ENCODE results near the gene CAMK2D. TPM values are rescaled to one million over a fixed set of nuclear protein-coding genes. Genes with fewer than 3 reads are reported as not detected.

The CAMK2D gene
- polyA plus RNA-seq, 3 donors: 71.4 to 80.6 (median 79.8) TPM

DNA sequence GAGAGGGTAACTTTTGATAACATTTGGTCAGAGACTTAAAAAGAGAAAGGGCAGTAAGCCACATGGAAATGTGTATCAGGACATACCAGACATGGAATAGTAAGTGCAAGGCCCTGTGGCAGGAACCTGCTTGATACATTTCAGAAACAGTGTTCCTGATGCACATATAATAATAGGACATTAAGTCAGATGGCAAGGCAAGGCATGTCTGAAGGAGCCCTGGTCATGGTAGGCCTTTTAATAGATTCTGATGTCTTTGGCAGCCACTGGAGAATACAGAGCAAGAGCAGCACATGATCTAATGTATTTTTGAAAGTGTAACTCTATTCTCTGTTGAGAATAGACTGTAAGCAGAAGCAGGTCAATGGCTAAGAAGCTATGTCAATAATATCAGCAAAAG, 279.7 kb downstream of the CAMK2D start:
- DNase-seq: no peak

GRCh38 chr4:113480109-113480508, 281.4 kb downstream of the CAMK2D start:
- no peak for DNase-seq

DNA sequence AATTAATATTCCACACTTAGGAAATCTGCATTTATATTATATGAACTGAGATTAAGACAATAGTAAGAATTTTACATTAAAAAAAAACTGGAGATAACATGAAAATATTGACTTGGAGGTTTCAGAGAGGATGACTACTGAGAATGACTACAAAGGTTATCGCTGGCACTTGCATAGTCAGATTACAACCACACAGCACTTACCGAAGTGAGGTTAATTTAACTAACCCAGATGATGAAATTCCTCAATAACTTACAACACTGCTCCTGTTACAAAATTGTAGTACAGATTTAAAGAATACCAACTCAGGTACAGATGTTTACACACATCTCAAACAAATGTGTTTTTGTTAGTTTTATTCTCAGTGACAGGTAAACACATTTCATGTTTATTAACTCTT, 283.5 kb downstream of the CAMK2D start:
- no peak for DNase-seq

DNA sequence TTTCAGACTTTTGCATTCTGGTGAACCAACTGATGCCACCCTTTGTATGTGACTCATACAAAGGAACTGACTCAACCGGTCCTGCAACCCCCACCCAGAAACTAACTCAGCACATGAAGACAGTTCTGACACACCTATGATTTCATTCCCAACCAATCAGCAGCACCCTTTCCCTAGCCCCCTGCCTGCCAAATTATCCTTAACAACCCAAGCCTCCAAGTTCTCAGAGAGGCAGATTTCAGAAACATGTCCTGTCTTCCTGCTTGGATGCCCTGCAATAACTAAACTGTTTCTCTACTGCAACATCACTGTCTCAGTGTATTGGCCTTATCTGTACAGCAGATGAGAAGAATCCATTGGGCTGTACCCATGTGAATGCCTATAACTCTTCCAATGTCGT, 284.7 kb downstream of the CAMK2D start:
- no peak for DNase-seq

DNA sequence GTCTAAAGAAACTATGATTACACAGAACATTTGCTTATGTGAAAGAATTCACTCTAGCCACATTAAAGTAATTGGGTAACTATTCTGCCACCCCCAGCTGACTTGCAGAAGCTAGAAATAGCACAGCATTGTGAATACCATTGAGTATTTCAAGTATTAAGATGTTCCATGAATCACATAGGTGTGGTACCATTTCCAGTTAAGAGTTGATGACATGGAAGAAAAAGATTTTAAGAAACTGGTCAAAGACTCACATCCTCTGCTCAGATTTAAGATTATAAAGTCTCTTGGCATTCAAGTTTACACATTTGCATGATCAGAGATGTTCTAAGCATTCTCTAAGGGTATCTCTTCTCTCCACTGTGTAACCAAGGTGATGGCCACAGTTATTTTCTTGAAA, 287.5 kb downstream of the CAMK2D start:
- DNase-seq: no peak

DNA sequence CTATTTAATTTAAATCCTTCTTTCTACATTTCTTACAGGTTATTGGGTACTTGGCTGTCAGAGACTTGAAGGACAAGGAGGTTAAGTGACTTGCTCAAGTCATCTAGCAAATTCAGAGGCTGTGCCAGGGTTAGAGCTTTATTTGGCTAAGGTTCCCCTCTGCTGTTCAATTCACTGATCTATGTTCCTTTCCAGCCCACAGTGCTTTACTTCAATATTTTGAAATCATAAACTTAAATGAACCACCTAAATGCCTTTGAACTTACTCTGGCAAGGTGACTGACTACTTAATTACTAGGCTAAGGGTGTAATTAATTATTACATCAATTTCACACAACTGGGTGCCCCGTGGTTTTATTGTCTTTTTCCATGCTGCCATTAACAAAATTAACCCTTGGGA, 288.7 kb downstream of the CAMK2D start:
- no peak for DNase-seq

- DNase-seq: no peak
Measured at GRCh38 chr4:113471146-113471860, 290.2 kb downstream of the CAMK2D start.

DNA sequence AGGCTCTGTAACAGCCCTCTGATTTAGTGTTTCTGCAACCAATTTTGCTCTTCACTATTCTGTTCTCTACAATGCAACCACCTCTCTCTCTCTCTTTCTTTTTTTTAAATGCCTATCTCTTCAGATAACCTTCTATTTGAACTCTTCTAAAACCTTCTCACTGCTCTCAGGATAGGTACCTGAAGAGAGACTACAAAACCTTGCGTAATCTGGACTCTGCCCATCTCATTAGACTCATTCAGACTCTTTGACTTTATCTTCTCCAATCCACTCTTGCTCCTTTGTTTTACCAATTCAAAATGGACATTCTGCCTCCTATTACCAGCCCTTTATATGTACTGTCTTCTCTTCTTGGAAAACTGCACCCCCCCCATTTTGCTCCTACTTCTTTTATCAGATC, 291.6 kb downstream of the CAMK2D start:
- no peak for DNase-seq

GRCh38 chr4:113469023-113469390, 292.5 kb downstream of the CAMK2D start:
- DNase-seq: no peak

GRCh38 chr4:113468165-113469022, 293.1 kb downstream of the CAMK2D start:
- DNase-seq: no peak

DNA sequence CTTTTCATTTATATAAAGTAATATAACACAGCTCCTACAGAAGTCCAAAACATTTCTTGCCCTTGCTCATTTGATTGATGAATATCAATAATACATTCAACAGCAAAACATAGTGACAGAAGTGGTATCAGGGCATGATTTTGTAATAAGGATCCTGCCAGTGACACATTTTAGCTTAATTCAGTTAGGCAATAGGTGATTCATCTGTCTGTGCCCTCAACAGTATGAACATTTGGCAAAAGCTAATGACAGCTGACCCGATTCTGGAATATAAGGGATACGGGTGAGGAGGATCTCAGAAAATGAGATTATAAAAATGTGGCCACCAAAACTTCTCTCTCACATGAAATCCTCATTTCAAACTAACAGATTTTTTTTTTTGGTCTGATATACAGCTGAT, 294.0 kb downstream of the CAMK2D start:
- no peak for DNase-seq

DNA sequence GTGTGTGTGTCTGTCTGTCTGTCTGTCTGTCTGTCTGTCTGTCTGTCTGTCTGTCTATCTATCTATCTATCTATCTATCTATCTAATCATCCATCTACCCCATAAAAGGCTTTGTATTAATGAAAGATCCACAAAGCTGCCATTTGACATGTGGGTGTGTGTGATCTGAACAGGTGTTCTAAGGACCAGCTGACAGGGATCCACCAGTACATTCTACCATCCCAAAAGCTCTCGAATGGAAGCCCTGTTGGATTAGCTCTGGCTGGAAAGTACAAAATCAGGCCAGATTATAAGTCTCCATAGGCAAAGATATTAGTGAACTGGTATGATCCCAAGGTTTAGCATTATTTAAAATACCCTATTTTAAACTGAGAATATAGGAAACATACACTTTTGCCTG, 299.3 kb downstream of the CAMK2D start:
- no peak for DNase-seq

GRCh38 chr4:113461281-113461680, 300.3 kb downstream of the CAMK2D start:
- DNase-seq: no peak

DNA sequence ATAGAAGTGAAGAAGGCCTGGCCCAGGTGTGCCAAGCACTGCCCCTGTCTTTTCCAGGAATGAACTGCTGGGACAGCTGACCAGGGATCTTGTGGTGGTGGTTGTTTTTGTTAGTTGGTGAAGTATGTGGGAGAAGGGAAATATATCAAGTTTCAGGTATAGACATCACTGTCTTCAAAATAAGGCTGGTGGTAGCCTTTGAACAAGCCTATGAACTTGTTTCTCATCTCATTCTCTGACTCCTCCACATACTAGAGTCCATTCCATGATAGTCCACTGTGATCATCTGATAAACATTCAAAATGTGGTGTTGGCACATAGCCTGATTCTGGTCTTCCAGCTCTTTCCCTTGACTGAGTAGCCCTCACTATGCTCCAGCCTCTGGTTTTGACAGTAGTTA, 303.7 kb downstream of the CAMK2D start:
- no peak for DNase-seq

GRCh38 chr4:113457121-113457520, 304.4 kb downstream of the CAMK2D start:
- no peak for DNase-seq

- DNase-seq: no peak
Measured at GRCh38 chr4:113455061-113455460, 306.5 kb downstream of the CAMK2D start.

DNA sequence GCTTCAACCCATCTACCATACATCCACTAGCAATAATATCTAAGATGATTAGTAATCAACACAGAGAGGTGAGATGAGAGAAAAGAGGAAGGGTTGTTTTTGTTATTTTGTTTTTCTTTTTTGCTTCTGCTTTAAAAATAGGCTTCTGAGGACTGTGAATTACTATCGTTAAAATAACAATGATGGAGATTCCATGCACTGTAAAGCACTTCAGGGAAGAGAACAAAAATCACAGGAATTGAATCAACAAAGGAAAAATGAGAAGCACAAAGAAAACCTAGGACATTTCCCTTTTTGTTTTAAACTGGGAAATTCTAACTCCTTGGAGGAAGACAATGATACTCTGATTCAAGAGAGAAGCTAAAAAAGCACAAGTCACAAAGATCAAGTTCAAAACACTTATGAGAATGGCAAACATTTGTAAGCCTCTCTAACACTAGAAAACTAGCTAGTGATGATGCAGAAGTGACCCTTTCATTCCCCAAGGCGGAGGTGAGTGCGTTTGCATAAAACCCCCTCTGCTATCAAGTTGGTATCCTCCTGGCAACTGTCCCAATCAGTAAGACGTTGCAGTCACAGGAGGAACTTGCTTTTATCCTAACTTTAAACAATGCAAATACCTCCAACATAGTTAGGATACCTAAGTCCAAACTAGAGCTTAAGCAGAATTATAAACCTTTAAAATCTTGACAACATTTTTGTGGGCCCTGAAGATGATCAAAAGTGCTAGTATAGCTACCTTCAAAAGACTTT, 308.5 kb downstream of the CAMK2D start:
- no peak for DNase-seq

DNA sequence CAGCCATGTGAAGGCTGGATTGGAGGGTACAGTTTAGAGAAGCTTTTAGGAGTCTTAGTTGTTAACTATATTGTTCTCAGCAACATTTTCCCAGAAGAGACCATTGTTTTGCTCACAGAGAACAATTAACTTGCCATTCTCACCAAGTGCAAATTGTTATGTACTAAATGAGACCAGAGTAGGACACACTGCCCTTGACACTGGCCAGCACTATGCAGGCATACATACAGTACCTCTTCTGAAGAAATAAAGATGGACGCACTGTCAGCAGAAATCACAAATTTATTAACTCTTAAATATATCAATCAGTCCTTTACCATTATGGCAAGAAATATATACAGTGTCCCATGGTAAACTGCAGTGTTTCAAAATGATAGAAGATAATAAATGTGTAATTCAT, 309.4 kb downstream of the CAMK2D start:
- DNase-seq: no peak

DNA sequence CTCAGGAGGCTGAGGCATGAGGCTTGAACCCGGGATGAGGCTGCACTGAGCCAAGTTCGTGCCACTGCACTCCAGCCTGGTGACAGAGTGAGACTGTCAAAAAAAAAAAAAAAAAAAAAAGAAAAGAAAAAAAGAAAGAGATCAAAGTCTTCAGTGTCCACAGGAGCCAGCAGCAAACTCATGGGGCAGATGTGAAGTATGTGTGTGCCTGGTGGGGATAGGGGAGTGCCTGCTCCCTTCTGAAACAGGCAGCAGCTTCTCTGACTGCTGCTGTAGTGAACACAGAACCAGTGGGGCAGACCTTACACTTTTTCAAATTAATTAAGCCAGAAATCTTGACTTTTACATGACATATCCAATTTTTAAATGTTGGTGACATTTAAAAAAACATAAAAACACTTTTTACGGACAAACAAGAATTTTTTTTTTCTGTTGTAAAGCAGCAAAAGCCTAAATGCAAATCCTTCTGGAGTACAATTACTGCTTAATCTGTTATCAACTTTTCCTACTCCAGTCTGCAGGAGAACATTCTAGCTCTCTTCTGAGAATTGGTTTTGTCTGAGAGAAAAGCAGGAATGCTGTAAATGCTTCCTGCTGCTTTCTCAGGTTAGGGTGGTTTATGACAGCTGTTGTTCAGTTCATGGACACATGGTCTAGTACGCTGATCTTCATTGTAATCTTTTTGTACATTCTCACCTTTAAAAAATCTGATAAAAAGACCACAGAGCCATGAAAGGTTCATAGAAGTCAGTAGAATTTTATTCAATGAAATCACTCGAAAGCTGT, 311.1 kb downstream of the CAMK2D start:
- DNase-seq: no peak

- DNase-seq: no peak
Measured at GRCh38 chr4:113449410-113449974, 312.0 kb downstream of the CAMK2D start.

DNA sequence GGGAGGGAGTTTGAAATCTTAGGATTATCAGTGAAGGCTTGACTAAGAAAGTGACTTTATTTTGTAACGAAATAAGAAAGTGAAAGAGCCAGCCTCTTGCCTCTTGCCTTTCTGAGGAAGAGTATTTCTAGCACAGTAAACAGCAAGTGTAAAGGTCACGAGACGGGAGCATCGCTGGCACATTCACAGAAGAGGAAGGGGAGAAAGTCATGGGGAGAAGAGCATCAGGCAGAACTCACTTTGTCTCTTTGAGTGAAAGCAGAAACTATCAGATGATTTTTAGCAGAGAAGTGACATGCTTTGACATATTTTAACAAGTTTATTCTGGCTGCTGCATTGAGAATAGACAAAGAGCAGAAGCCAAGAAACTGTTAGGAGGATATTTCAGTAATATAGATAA, 313.8 kb downstream of the CAMK2D start:
- no peak for DNase-seq

- DNase-seq: no peak
Measured at GRCh38 chr4:113447061-113447460, 314.5 kb downstream of the CAMK2D start.
